Measurements from ENCODE around the gene ARMC7.

GRCh38 chr17:75081611-75082540 lies 27.9 kb upstream of the ARMC7 start:
- TF ChIP-seq CTCF (IDR thresholded peaks at IDR 0.05; ENCODE audit: low read length) (no peak), EZH2 (optimal IDR thresholded peaks at IDR 0.05; ENCODE audit: low read depth, low read length) (no peak), EZH2phosphoT487 (IDR thresholded peaks at IDR 0.05; ENCODE audit: low read length) (no peak)
